ENCODE measurements around the gene TRRAP.

Gene TRRAP

DNA sequence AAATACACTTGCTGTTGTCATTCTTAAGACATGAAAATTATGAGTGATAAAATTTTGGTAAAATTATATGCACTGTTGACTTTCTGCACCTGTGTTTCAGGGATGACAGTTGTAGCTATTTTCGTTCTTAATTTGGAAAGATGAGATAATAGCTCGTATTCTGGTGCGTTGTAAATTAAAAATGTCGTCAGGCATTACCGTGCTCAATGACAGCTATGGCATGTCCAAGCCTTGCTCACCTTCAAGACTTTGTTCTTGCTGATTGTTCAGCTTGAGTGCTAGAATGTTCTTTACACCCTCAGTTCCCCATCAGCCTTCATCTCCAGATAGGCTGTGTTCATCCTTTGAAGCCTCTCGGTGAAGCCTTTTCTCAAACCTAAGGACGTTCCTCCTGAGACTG lies 21.5 kb downstream of the TRRAP start:
- TF ChIP-seq SPI1 (IDR thresholded peaks at IDR 0.05; ENCODE audit: borderline replicate concordance, low read depth) (no peak), GABPA (IDR thresholded peaks at IDR 0.05; ENCODE audit: low read depth) (no peak), POLR2AphosphoS5 (IDR thresholded peaks at IDR 0.05; ENCODE audit: low read depth) (no peak), CTCF (IDR thresholded peaks at IDR 0.05; ENCODE audit: insufficient read depth, low read length) (no peak)
- TF ChIP-seq, protein P1, sequence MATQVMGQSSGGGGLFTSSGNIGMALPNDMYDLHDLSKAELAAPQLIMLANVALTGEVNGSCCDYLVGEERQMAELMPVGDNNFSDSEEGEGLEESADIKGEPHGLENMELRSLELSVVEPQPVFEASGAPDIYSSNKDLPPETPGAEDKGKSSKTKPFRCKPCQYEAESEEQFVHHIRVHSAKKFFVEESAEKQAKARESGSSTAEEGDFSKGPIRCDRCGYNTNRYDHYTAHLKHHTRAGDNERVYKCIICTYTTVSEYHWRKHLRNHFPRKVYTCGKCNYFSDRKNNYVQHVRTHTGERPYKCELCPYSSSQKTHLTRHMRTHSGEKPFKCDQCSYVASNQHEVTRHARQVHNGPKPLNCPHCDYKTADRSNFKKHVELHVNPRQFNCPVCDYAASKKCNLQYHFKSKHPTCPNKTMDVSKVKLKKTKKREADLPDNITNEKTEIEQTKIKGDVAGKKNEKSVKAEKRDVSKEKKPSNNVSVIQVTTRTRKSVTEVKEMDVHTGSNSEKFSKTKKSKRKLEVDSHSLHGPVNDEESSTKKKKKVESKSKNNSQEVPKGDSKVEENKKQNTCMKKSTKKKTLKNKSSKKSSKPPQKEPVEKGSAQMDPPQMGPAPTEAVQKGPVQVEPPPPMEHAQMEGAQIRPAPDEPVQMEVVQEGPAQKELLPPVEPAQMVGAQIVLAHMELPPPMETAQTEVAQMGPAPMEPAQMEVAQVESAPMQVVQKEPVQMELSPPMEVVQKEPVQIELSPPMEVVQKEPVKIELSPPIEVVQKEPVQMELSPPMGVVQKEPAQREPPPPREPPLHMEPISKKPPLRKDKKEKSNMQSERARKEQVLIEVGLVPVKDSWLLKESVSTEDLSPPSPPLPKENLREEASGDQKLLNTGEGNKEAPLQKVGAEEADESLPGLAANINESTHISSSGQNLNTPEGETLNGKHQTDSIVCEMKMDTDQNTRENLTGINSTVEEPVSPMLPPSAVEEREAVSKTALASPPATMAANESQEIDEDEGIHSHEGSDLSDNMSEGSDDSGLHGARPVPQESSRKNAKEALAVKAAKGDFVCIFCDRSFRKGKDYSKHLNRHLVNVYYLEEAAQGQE (IDR thresholded peaks at IDR 0.05; ENCODE audit: insufficient replicate concordance, low read depth) = no peak
- H3K4me3 ChIP-seq (replicated peaks; ENCODE audit: insufficient read depth, low read length) = no peak overlapping the region
- H3K27ac ChIP-seq (replicated peaks) = no peak overlapping the region
- H3K27me3 ChIP-seq (ENCODE audit: insufficient read depth, poor library complexity, severe bottlenecking) = no peaks in the 10 kb centered on the region
- no peak for DNase-seq (ENCODE audit: low read depth in 1 of 2, low spot score in 1 of 2)

GRCh38 chr7:98900815-98901214 lies 22.5 kb downstream of the TRRAP start:
- no peaks in the 10 kb centered on the region for H3K27me3 ChIP-seq (ENCODE audit: insufficient read depth, poor library complexity, severe bottlenecking)
- DNase-seq (ENCODE audit: low read depth in 1 of 2, low spot score in 1 of 2) = no peak
- H3K27ac ChIP-seq (replicated peaks) = no peak overlapping the region
- no peak overlapping the region for H3K4me3 ChIP-seq (replicated peaks; ENCODE audit: insufficient read depth, low read length)
- TF ChIP-seq, protein P1 (IDR thresholded peaks at IDR 0.05; ENCODE audit: insufficient replicate concordance, low read depth) = no peak
- TF ChIP-seq SPI1 (IDR thresholded peaks at IDR 0.05; ENCODE audit: borderline replicate concordance, low read depth) (no peak), POLR2AphosphoS5 (IDR thresholded peaks at IDR 0.05; ENCODE audit: low read depth) (no peak)

DNA sequence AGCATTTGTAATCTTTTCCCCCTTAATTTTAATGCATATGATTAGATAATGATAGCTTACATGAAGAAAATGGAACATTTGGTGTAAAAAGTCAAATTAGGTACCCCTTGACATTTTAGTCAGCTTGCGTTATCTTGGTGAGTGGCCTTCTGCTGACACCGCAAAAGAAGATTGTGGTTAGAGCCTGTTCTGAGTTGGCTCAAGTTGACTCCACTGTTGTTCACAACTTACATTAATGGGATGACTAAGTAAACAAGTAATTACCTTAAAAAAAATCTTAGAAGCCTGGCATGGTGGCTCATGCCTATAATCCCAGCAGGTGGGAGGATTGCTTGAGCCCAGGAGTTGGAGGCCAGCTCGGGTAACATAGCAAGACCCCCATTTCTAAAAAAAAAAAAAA lies 24.2 kb downstream of the TRRAP start:
- TF ChIP-seq SPI1 (IDR thresholded peaks at IDR 0.05; ENCODE audit: borderline replicate concordance, low read depth) (no peak), POLR2AphosphoS5 (IDR thresholded peaks at IDR 0.05; ENCODE audit: low read depth) (no peak), GABPA (IDR thresholded peaks at IDR 0.05; ENCODE audit: low read depth) (no peak), CTCF (IDR thresholded peaks at IDR 0.05; ENCODE audit: insufficient read depth, low read length) (no peak)
- TF ChIP-seq, protein P1 (IDR thresholded peaks at IDR 0.05; ENCODE audit: insufficient replicate concordance, low read depth) = no peak
- DNase-seq (ENCODE audit: low read depth in 1 of 2, low spot score in 1 of 2) = no peak
- no peak overlapping the region for H3K27ac ChIP-seq (replicated peaks)
- H3K27me3 ChIP-seq (ENCODE audit: insufficient read depth, poor library complexity, severe bottlenecking) = no peaks in the 10 kb centered on the region
- no peak overlapping the region for H3K4me3 ChIP-seq (replicated peaks; ENCODE audit: insufficient read depth, low read length)
